Keratinocyte (primary cell): ENCODE measurements around the gene STKLD1. TPM values are rescaled to one million over a fixed set of nuclear protein-coding genes. Genes with fewer than 3 reads are reported as not detected.

Source experiments
- DNase-seq: peaks from one replicate; pipeline ENCODE4 v3.0.0-alpha.2; 2011; ENCODE audit warnings: low read depth, missing footprints, low spot score
- FAIRE-seq: peaks from 2 replicates; lab custom pipeline; 2011; peaks lifted over from hg19 to GRCh38; lab: Jason Lieb, UNC
- H2AFZ ChIP-seq: 2 replicates; pipeline ENCODE4 v1.6.0; 2012; ENCODE audit warnings: low read length, control low read depth, inconsistent platforms; ENCODE audit not compliant: control insufficient read depth
- H3K27ac ChIP-seq: 2 replicates; pipeline ENCODE4 v1.5.1; 2011; ENCODE audit warnings: low read length; ENCODE audit not compliant: control insufficient read depth, insufficient read depth
- H3K27me3 ChIP-seq: 3 replicates; pipeline ENCODE4 v1.6.0; 2011; ENCODE audit warnings: low read length; ENCODE audit not compliant: control insufficient read depth, insufficient read depth; ENCODE audit errors: extremely low read depth
- H3K36me3 ChIP-seq, 2 experiments: 2 replicates in 1 of 2; 3 replicates in 1 of 2; pipeline ENCODE4 v1.5.1; 2011; ENCODE audit warnings: low read length in 2 of 2, mild to moderate bottlenecking in 1 of 2; ENCODE audit not compliant: control insufficient read depth in 2 of 2, insufficient read depth in 2 of 2; ENCODE audit errors: extremely low read depth in 1 of 2
- H3K4me1 ChIP-seq: 3 replicates; pipeline ENCODE4 v1.5.1; 2011; ENCODE audit warnings: low read length; ENCODE audit not compliant: control insufficient read depth, insufficient read depth; ENCODE audit errors: extremely low read depth
- H3K4me2 ChIP-seq: 3 replicates; pipeline ENCODE4 v1.6.0; 2011; ENCODE audit warnings: low read depth, low read length; ENCODE audit not compliant: control insufficient read depth, insufficient read depth; ENCODE audit errors: extremely low read depth
- H3K4me3 ChIP-seq, 3 experiments: fragments of 200-600 bp in 1 of 3; sonication (generic) in 1 of 3; 2 replicates in 2 of 3; 3 replicates in 1 of 3; pipeline ENCODE4 v1.5.1; 2011 to 2016; ENCODE audit warnings: low read length in 3 of 3, mild to moderate bottlenecking in 3 of 3, control low read depth in 2 of 3, inconsistent platforms in 1 of 3, low read depth in 1 of 3, mixed read lengths in 1 of 3, mixed run types in 1 of 3, moderate library complexity in 1 of 3; ENCODE audit not compliant: control insufficient read depth in 2 of 3, insufficient read depth in 2 of 3; ENCODE audit errors: extremely low read depth in 1 of 3
- H3K79me2 ChIP-seq: 2 replicates; pipeline ENCODE4 v1.6.0; 2012; ENCODE audit warnings: low read length; ENCODE audit not compliant: control insufficient read depth, insufficient read depth
- H3K9ac ChIP-seq: 3 replicates; pipeline ENCODE4 v1.6.0; 2011; ENCODE audit warnings: low read length; ENCODE audit not compliant: control insufficient read depth, insufficient read depth; ENCODE audit errors: extremely low read depth
- H3K9me1 ChIP-seq: 3 replicates; pipeline ENCODE4 v1.6.0; 2011; ENCODE audit warnings: low read length; ENCODE audit not compliant: control insufficient read depth, insufficient read depth; ENCODE audit errors: extremely low read depth
- H3K9me3 ChIP-seq: 2 replicates; pipeline ENCODE4 v1.5.1; 2012; ENCODE audit warnings: low read depth, low read length; ENCODE audit not compliant: control insufficient read depth
- H4K20me1 ChIP-seq: 3 replicates; pipeline ENCODE4 v1.6.0; 2011; ENCODE audit warnings: low read length; ENCODE audit not compliant: control insufficient read depth, insufficient read depth; ENCODE audit errors: extremely low read depth
- CTCF ChIP-seq, 3 experiments: IDR thresholded peaks in 1 of 3; conservative IDR thresholded peaks in 1 of 3; optimal IDR thresholded peaks in 1 of 3; 2 replicates in 2 of 3; 3 replicates in 1 of 3; pipeline versions ENCODE3 to v1.5.1; 2011; ENCODE audit warnings: low read length in 3 of 3, mild to moderate bottlenecking in 3 of 3, moderate library complexity in 2 of 3, control low read depth in 1 of 3, inconsistent platforms in 1 of 3; ENCODE audit not compliant: insufficient read depth in 2 of 3; ENCODE audit errors: extremely low read depth in 1 of 3
- EZH2 ChIP-seq: IDR thresholded peaks from one replicate; pipeline ENCODE4 v1.6.1; 2012; ENCODE audit warnings: inconsistent platforms, mild to moderate bottlenecking, low read length, moderate library complexity
- dilution Hi-C: fragments of 300-500 bp; cut with MboI; formaldehyde crosslinking; loops from one replicate; pipeline ENCODE4 v1.7.0; 2020; ENCODE audit warnings: low sequenced_read_pairs; ENCODE audit not compliant: extremely low pct_ligation_motif_present
- polyA plus RNA-seq, 5 experiments: library from polyadenylated mRNA; depleted of rRNA in 3 of 5; stranded (reverse) in 3 of 5; stranded (forward) in 1 of 5; unstranded in 1 of 5; fragments of >200 nt; gene quantifications; 1 replicate in 1 of 5; 2 replicates in 3 of 5; 3 replicates in 1 of 5; pipeline versions ENCODE4 v1.2.1 to v1.2.3, GENCODE V29; 2011 to 2012; ENCODE audit warnings: missing spikeins in 2 of 5, low read depth in 1 of 5, low replicate concordance in 1 of 5

The STKLD1 gene
- polyA plus RNA-seq, 1 donor (not counting 4 experiments of a cell fraction or from before 2014, with no cell fraction given): 0.77 TPM

GRCh38 chr9:133379153-133380086 lies 3.3 kb downstream of the STKLD1 start:
- peaks cover 2% of the 10 kb centered on the region for H4K20me1 ChIP-seq
- H3K36me3 ChIP-seq: no peaks in the 10 kb centered on the region
- no peak overlapping the region for H3K9ac ChIP-seq
- H2AFZ ChIP-seq: no peak overlapping the region
- H3K79me2 ChIP-seq: peaks cover 11% of the 10 kb centered on the region
- H3K4me3 ChIP-seq: no peak overlapping the region
- no peak overlapping the region for H3K4me2 ChIP-seq
- TF ChIP-seq CTCF (optimal IDR thresholded peaks at IDR 0.05 in 1 of 3, IDR thresholded peaks at IDR 0.05 in 1 of 3, conservative IDR thresholded peaks at IDR 0.05 in 1 of 3; ENCODE audit: extremely low read depth in 1 of 3, insufficient read depth in 2 of 3, low read length in 3 of 3) (no peak), EZH2 (no peak)
- dilution Hi-C loops: no loop called here
- no peaks in the 10 kb centered on the region for H3K27me3 ChIP-seq
- no peak for FAIRE-seq
- DNase-seq: no peak
- no peaks in the 10 kb centered on the region for H3K9me1 ChIP-seq
- H3K27ac ChIP-seq: no peak overlapping the region
- H3K9me3 ChIP-seq: no peaks in the 10 kb centered on the region
- H3K4me1 ChIP-seq: peaks cover 6% of the 10 kb centered on the region

DNA sequence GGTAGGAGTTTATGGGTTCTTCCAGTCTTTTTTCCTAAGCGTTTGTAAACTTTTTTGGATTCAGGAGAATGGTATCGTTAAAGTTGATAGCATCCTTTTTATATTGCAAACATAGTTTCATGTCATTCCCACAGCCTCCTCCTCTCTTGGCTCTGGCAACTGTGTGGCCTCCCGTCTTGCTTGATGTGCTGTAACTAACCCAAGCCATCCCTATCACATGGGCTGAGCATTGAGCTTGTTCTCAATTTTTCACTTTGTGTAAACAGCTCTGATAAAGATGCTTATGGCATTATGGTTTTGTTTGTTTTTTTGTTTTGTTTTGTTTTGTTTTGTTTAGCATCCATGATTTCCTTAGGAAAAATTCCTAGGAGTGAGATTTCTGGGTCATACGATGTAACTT lies 4.6 kb downstream of the STKLD1 start:
- no peak for FAIRE-seq

More for the DNA sequence above, 4.6 kb downstream of the STKLD1 start:
- no peak overlapping the region for H3K4me2 ChIP-seq
- no peak overlapping the region for H3K27ac ChIP-seq
- peaks cover 4% of the 10 kb centered on the region for H3K4me1 ChIP-seq
- H3K4me3 ChIP-seq: no peak overlapping the region
- no peak for DNase-seq
- no peak overlapping the region for H2AFZ ChIP-seq
- H3K9ac ChIP-seq: no peak overlapping the region
- H3K27me3 ChIP-seq: no peaks in the 10 kb centered on the region
- H3K79me2 ChIP-seq: no peaks in the 10 kb centered on the region
- no peaks in the 10 kb centered on the region for H3K9me3 ChIP-seq
- dilution Hi-C loops: no loop called here
- TF ChIP-seq CTCF (optimal IDR thresholded peaks at IDR 0.05 in 1 of 3, IDR thresholded peaks at IDR 0.05 in 1 of 3, conservative IDR thresholded peaks at IDR 0.05 in 1 of 3; ENCODE audit: extremely low read depth in 1 of 3, insufficient read depth in 2 of 3, low read length in 3 of 3) (no peak), EZH2 (no peak)
- no peaks in the 10 kb centered on the region for H3K9me1 ChIP-seq
- H4K20me1 ChIP-seq: no peaks in the 10 kb centered on the region
- H3K36me3 ChIP-seq: no peaks in the 10 kb centered on the region
